HEK293 (cell line): Measurements from ENCODE around the gene LHFPL6.

ENCODE experiments used
- HOXA7 ChIP-seq: sonication (generic); formaldehyde crosslinking; IDR thresholded peaks from 2 replicates; pipeline ENCODE4 v1.8.1; 2022; ENCODE audit warnings: missing genetic modification reagents, borderline replicate concordance
- PRDM1 ChIP-seq: fragments of 450-650 bp; formaldehyde crosslinking; IDR thresholded peaks from 2 replicates; pipeline ENCODE4; 2016; ENCODE audit warnings: missing biosample characterization, missing genetic modification characterization
- ZIC2 ChIP-seq: fragments of 450-650 bp; formaldehyde crosslinking; IDR thresholded peaks from 2 replicates; pipeline ENCODE4 v1.5.1; 2016; ENCODE audit warnings: missing biosample characterization, missing genetic modification characterization
- ZNF350 ChIP-seq: fragments of 450-650 bp; formaldehyde crosslinking; IDR thresholded peaks from 2 replicates; pipeline ENCODE4 v1.5.0; 2017; ENCODE audit warnings: missing biosample characterization, mild to moderate bottlenecking, missing genetic modification characterization
- ZNF416 ChIP-seq: fragments of 450-650 bp; formaldehyde crosslinking; IDR thresholded peaks from 2 replicates; pipeline ENCODE4 v1.5.1; 2016; ENCODE audit warnings: missing biosample characterization, missing genetic modification characterization
- ZNF549 ChIP-seq: fragments of 450-650 bp; IDR thresholded peaks from 2 replicates; pipeline ENCODE4 v1.5.1; 2018; ENCODE audit warnings: missing biosample characterization, missing genetic modification characterization, mild to moderate bottlenecking, inconsistent platforms, moderate library complexity
- ZNF555 ChIP-seq: fragments of 450-650 bp; formaldehyde crosslinking; conservative IDR thresholded peaks from 2 replicates; pipeline ENCODE4 v1.5.1; 2017; ENCODE audit warnings: missing biosample characterization, mild to moderate bottlenecking, missing genetic modification characterization, inconsistent platforms
- ZNF571 ChIP-seq: fragments of 450-650 bp; formaldehyde crosslinking; IDR thresholded peaks from 2 replicates; pipeline ENCODE4 v1.5.0; 2017; ENCODE audit warnings: missing biosample characterization, missing genetic modification characterization
- ZNF596 ChIP-seq: fragments of 450-650 bp; IDR thresholded peaks from 2 replicates; pipeline ENCODE4 v1.5.0; 2018; ENCODE audit warnings: missing biosample characterization, mild to moderate bottlenecking, missing genetic modification characterization, moderate library complexity
- ZNF621 ChIP-seq: fragments of 450-650 bp; formaldehyde crosslinking; IDR thresholded peaks from 2 replicates; pipeline ENCODE4 v1.5.1; 2017; ENCODE audit warnings: missing biosample characterization, missing genetic modification characterization
- TF ChIP-seq, protein P1 (sequence below): fragments of 450-650 bp; formaldehyde crosslinking; IDR thresholded peaks from 2 replicates; pipeline ENCODE4 v1.5.1; 2016; ENCODE audit warnings: missing biosample characterization, missing genetic modification characterization
- TF ChIP-seq, protein P2 (sequence below): fragments of 450-650 bp; formaldehyde crosslinking; IDR thresholded peaks from 2 replicates; pipeline ENCODE4 v1.5.1; 2016; ENCODE audit warnings: missing biosample characterization, missing genetic modification characterization
- TF ChIP-seq, protein P3 (sequence below): fragments of 450-650 bp; formaldehyde crosslinking; IDR thresholded peaks from 2 replicates; pipeline ENCODE4 v1.5.1; 2016; ENCODE audit warnings: missing biosample characterization, missing genetic modification characterization

DNA sequence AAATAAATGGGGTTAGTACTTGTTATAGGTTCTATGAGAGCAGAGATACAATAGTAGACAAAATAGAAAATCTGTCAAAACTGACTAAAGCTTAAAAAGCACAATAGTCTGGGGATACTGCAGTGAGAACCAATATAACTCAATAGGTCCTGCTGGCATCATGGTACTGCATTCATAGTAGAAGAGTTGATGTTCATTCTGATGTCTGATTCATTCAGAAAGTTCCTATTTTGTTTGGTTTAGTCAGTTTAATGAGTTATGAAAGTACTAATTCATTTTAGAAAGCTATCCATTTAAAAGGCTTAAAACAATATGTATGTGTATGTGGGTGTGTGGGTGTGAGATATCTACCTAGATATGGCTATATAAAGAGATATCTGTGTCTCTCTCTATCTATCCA is 152.8 kb downstream of the LHFPL6 start:
- TF ChIP-seq ZNF621 (tag by site-specific recombination) (no peak), ZIC2 (no peak), HOXA7 (CRISPR knock-in tag) (no peak), PRDM1 (no peak), ZNF416 (tag by site-specific recombination) (no peak), ZNF350 (tag by site-specific recombination) (no peak), ZNF549 (tag by site-specific recombination) (no peak), ZNF571 (tag by site-specific recombination) (no peak), ZNF596 (tag by site-specific recombination) (no peak), ZNF555 (tag by site-specific recombination) (no peak)
- TF ChIP-seq, protein P1, sequence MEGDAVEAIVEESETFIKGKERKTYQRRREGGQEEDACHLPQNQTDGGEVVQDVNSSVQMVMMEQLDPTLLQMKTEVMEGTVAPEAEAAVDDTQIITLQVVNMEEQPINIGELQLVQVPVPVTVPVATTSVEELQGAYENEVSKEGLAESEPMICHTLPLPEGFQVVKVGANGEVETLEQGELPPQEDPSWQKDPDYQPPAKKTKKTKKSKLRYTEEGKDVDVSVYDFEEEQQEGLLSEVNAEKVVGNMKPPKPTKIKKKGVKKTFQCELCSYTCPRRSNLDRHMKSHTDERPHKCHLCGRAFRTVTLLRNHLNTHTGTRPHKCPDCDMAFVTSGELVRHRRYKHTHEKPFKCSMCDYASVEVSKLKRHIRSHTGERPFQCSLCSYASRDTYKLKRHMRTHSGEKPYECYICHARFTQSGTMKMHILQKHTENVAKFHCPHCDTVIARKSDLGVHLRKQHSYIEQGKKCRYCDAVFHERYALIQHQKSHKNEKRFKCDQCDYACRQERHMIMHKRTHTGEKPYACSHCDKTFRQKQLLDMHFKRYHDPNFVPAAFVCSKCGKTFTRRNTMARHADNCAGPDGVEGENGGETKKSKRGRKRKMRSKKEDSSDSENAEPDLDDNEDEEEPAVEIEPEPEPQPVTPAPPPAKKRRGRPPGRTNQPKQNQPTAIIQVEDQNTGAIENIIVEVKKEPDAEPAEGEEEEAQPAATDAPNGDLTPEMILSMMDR (tag by site-specific recombination), result no peak
- TF ChIP-seq, protein P2, sequence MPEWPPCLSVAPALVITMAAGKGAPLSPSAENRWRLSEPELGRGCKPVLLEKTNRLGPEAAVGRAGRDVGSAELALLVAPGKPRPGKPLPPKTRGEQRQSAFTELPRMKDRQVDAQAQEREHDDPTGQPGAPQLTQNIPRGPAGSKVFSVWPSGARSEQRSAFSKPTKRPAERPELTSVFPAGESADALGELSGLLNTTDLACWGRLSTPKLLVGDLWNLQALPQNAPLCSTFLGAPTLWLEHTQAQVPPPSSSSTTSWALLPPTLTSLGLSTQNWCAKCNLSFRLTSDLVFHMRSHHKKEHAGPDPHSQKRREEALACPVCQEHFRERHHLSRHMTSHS (tag by site-specific recombination), result no peak
- TF ChIP-seq, protein P3, sequence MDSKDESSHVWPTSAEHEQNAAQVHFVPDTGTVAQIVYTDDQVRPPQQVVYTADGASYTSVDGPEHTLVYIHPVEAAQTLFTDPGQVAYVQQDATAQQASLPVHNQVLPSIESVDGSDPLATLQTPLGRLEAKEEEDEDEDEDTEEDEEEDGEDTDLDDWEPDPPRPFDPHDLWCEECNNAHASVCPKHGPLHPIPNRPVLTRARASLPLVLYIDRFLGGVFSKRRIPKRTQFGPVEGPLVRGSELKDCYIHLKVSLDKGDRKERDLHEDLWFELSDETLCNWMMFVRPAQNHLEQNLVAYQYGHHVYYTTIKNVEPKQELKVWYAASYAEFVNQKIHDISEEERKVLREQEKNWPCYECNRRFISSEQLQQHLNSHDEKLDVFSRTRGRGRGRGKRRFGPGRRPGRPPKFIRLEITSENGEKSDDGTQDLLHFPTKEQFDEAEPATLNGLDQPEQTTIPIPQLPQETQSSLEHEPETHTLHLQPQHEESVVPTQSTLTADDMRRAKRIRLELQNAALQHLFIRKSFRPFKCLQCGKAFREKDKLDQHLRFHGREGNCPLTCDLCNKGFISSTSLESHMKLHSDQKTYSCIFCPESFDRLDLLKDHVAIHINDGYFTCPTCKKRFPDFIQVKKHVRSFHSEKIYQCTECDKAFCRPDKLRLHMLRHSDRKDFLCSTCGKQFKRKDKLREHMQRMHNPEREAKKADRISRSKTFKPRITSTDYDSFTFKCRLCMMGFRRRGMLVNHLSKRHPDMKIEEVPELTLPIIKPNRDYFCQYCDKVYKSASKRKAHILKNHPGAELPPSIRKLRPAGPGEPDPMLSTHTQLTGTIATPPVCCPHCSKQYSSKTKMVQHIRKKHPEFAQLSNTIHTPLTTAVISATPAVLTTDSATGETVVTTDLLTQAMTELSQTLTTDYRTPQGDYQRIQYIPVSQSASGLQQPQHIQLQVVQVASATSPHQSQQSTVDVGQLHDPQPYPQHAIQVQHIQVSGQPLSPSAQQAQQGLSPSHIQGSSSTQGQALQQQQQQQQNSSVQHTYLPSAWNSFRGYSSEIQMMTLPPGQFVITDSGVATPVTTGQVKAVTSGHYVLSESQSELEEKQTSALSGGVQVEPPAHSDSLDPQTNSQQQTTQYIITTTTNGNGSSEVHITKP, result no peak
